Measurements from ENCODE around the gene MX1.
A peak's percentile ranks its signal among the peaks of the same experiment; 100 is the strongest.
"Not testable (repeated sequence)": the region's sequence is repeated elsewhere in the genome, so short reads cannot be mapped to it uniquely, and the experiment has no call there.

MX1 gene

DNA sequence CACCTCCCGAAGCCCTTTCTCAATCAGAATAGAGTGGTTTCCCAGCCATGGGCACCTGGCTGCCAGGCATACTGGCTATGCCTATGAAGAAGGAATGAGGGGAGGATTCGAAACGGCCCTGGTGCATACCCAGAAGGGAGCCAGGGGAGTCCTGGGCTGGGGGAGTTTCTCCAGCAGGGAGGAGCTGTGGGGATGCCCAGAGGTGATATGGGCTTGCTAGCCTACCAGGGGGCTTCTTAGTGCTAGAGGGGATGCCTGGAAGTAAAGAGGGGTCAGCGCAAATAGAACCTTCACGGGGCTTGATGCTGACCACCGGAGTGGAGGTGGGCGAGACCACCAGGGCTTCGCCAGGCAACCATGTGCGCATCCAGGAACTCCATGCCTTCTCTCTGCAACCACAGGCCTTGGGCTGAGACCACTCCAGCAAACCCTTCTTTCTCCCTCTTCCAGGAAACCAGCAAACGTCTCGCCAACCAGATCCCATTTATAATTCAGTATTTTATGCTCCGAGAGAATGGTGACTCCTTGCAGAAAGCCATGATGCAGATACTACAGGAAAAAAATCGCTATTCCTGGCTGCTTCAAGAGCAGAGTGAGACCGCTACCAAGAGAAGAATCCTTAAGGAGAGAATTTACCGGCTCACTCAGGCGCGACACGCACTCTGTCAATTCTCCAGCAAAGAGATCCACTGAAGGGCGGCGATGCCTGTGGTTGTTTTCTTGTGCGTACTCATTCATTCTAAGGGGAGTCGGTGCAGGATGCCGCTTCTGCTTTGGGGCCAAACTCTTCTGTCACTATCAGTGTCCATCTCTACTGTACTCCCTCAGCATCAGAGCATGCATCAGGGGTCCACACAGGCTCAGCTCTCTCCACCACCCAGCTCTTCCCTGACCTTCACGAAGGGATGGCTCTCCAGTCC, 18.2 kb upstream of the MX1 start:
- DNase-seq (ENCODE audit: low read depth in 2 of 2), result no peak

GRCh38 chr21:41410361-41410760, 15.7 kb upstream of the MX1 start:
- no peak for DNase-seq (ENCODE audit: low read depth in 2 of 2)

- no peak for DNase-seq (ENCODE audit: low read depth in 2 of 2)
These were observed 15.1 kb upstream of the MX1 start for GRCh38 chr21:41410767-41411448.

- DNase-seq (ENCODE audit: low read depth in 2 of 2), result no peak
These were observed 14.5 kb upstream of the MX1 start for GRCh38 chr21:41411449-41412089.

DNA sequence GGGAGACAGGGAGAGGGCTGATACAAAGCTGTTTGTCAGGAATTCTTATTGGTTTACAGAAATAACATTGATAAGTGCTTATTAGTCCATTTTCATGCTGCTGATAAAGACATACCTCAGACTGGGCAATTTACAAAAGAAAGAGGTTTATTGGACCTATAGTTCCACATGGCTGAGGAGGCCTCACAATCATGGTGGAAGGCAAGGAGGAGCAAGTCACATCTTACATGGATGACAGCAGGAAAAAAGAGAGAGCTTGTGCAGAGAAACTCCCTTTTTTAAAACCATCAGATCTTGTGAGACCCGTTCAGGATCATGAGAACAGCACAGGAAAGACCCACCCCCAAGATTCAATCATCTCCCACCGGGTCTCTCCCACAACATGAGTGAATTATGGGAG, 8.5 kb upstream of the MX1 start:
- DNase-seq (ENCODE audit: low read depth in 2 of 2), result not testable (repeated sequence)

- DNase-seq (ENCODE audit: low read depth in 2 of 2), result no peak
These were observed 7.6 kb upstream of the MX1 start for GRCh38 chr21:41418393-41418792.

GRCh38 chr21:41418956-41419680, 6.9 kb upstream of the MX1 start:
- DNase-seq (ENCODE audit: low read depth in 2 of 2), result no peak

GRCh38 chr21:41419921-41420862, 5.8 kb upstream of the MX1 start:
- DNase-seq (ENCODE audit: low read depth in 2 of 2), result peak in 1 of 2 donors; percentile 7

DNA sequence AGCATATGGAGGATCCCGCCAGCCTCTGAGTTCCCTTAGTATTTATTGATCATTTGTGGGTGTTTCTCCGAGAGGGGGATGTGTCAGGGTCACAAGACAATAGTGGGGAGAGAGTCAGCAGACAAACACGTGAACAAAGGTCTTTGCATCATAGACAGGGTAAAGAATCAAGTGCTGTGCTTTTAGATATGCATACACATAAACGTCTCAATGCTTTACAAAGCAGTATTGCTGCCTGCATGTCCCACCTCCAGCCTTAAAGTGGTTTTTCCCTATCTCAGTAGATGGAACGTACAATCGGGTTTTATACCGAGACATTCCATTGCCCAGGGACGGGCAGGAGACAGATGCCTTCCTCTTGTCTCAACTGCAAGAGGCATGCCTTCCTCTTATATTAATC, 5.0 kb upstream of the MX1 start:
- not testable (repeated sequence) for DNase-seq (ENCODE audit: low read depth in 2 of 2)

DNA sequence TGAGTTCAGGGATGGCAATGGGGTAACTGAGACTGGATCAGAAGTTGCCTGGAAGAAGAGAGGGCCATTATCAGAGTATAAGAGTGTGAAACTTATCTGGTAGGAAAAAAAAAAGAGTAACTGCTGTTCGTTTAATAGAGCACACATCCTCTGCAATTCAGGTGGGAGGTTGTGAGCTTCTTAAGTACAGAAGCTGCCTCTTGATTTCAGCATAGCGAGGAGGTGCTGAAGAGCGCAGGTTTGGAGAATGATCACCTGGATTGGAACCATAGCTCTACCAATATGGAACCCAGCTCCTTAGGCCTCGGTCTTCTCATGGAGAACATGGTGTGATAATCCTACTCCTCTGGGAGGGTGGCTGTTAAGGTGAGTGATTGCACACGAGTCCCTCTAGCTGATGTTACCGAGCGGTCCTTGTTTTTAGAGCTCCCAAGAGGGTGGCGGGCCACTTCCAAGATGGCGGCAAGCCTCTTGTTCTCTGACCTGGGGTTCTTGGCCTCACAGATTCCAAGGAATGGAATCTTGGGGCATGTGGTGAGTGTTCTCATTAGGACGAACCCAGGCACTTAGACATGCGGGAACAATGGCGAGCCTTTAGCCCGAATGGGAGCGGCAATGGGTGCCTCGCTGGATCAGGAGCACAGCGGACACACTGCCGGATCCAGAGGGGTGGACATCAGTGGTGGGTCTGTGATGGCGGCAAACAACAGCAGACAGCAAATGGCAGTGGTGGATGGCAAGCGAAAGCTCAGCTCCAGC, 3.3 kb upstream of the MX1 start:
- no peak for DNase-seq (ENCODE audit: low read depth in 2 of 2)

GRCh38 chr21:41423305-41423636, 2.8 kb upstream of the MX1 start:
- DNase-seq (ENCODE audit: low read depth in 2 of 2), result not testable (repeated sequence)

- no peak for DNase-seq (ENCODE audit: low read depth in 2 of 2)
These were observed 468 bp upstream of the MX1 start for GRCh38 chr21:41425588-41425953.

DNA sequence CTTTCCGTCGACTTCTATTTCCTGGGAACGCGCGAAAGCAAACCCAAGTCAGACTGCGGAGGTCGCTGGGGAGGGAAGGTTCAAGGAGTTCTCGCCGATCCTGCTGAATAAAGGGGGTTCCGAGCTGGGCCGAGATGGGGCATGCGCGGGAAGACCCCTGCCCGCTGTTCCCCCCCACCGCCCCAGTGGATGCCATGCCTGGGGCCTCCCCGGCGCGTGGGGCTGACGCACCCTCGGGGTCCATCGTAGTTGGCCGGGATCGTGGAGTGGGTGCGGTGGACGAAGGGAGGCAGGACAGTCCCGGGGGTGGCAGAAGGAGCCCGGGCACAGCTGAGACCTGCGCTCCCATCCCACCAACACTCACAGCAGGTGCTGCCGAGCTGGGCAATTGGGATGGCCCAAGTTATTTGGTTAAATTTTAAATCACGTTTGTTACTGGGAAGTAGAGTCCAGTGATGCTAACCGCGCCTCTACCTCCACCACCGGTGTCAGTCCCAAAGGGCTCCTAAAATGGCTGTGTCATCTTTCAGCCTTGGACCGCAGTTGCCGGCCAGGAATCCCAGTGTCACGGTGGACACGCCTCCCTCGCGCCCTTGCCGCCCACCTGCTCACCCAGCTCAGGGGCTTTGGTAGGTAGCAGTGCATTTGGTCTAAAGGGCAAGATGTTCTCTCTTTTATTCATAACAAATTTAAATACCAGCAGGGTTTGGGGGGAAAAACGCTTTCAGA, 801 bp downstream of the MX1 start:
- no peak for DNase-seq (ENCODE audit: low read depth in 2 of 2)

DNA sequence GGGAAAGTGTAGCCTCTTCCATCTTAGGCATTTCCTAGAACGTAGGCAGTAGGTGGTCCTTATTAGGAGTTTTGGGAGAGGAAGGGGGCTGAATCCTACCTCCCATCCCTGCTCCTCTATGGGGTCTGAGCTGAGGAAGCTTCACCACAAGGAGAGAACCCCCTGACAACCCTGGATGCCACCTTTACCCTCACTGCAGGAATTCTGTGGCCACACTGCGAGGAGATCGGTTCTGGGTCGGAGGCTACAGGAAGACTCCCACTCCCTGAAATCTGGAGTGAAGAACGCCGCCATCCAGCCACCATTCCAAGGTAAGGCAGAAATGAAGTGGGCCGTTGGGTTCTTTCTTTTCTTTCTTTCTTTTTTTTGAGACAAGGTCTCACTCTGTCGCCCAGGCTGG, 1.5 kb downstream of the MX1 start:
- no peak for DNase-seq (ENCODE audit: low read depth in 2 of 2)

DNA sequence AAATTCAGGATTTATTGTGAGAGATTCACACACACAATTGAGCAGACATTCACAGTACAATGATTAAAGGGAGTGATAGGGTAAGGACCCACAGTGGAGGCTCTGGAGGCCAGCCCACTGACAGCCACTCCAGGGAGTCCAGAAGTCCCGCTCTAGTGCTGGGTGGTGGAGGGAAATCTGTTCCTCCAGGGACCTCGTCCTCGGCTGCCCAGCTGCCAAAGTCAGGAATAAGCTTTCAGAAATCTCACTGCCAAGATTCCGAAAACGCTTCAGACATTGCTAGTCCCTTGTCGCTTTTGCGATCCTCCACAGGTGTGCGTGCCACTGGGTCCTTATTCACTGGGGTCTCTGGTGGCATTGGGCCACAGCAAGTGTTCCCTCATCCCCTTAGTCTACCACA, 2.3 kb downstream of the MX1 start:
- no peak for DNase-seq (ENCODE audit: low read depth in 2 of 2)

- DNase-seq (ENCODE audit: low read depth in 2 of 2), result no peak
These were observed 2.8 kb downstream of the MX1 start for GRCh38 chr21:41428847-41429246.

GRCh38 chr21:41429305-41429704, 3.3 kb downstream of the MX1 start:
- DNase-seq (ENCODE audit: low read depth in 2 of 2), result no peak

DNA sequence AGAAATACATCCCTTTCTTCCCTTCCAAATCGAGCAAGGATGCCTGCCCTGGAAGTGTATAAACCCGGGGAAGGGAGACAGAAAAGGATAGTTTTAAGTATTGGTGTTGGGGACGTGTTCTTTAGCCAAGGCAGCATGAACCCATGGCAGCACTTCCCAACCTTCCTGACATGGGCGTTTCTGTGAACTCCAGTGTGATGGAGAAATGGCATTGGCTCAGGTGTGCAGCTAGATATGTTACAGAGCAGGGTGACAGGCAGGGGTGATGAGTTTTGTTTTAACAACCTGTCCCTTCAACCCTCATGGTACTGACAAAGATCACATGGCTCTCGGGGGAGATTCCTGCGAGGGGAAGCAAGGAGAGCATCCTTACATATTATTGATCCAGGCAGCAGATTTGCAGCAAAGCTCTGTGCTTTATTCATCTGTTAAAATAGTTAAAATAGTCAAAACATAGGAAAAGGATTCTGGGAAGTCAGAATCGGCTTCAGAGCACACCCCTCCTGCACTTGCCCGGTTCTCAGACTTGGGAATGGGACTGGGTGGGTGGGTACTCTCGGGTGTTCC, 4.0 kb downstream of the MX1 start:
- no peak for DNase-seq (ENCODE audit: low read depth in 2 of 2)
